ENCODE results near the gene PBX1. TPM values are rescaled to one million over a fixed set of nuclear protein-coding genes. Genes with fewer than 3 reads are reported as not detected.
A peak's percentile ranks its signal among the peaks of the same experiment; 100 is the strongest.

The PBX1 gene
- total and polyA plus RNA-seq, 2 experiments from 2014 or later, result 9.7 to 38.8 TPM

DNA sequence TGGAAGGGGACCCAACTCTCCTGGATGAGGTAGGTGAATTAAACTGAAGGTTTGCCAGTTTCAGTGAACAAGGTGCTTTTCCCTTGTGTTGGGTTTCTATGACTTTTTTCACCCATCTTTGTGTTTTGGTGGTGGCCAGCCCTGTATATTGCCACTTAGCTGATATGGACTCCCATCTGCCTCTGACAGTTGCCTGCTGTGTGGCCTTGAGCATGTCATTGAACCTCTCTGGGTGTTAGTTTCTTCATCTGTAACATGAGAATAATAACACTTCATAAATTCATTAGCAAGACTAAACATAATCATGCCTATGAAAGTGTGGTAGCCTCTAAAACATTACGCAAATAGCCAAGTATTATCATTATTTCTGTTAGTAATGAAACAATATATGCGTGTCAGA is 141.7 kb downstream of the PBX1 start:
- in situ Hi-C loops (cut with MboI), result no loop called here
- no peak for DNase-seq
- Histone ChIP-seq H3K27ac (no peak overlapping the region), H3K4me3 (no peak overlapping the region), H3K9ac (no peak overlapping the region), H4K20me1 (ENCODE audit: insufficient read depth) (no peaks in the 10 kb centered on the region), H3F3A (ENCODE audit: insufficient read depth) (peaks cover 14% of the 10 kb centered on the region; the same call in 1 of the 2 replicates), H3K79me2 (ENCODE audit: insufficient read depth) (peaks cover 74% of the 10 kb centered on the region), H3K4me2 (ENCODE audit: unreplicated experiment) (no peak overlapping the region), H3K9me2 (ENCODE audit: insufficient read depth) (peaks cover 1% of the 10 kb centered on the region; the same call in 1 of the 2 replicates), H3K9me3 (ENCODE audit: low read depth) (no peaks in the 10 kb centered on the region), H3K36me3 (ENCODE audit: low read depth) (no peaks in the 10 kb centered on the region), H2AFZ (no peak overlapping the region), H3K27me3 (replicated peaks; ENCODE audit: insufficient read depth) (no peaks in the 10 kb centered on the region), H3K4me1 (ENCODE audit: insufficient read depth) (peaks cover 33% of the 10 kb centered on the region)
- 98 to 99% methylated on average over 2 of the region's 2 CpGs for WGBS, 2 experiments (ENCODE audit: low coverage in 1 of 2, low lambda C conversion rate in 2 of 2, missing lambda C conversion rate in 2 of 2)
- TF ChIP-seq EZH2 (IDR thresholded peaks at IDR 0.05; ENCODE audit: insufficient read depth, poor library complexity, severe bottlenecking), result no peak
- no peak for TF ChIP-seq EZH2phosphoT487 (IDR thresholded peaks at IDR 0.05; ENCODE audit: insufficient read depth, low read depth)

DNA sequence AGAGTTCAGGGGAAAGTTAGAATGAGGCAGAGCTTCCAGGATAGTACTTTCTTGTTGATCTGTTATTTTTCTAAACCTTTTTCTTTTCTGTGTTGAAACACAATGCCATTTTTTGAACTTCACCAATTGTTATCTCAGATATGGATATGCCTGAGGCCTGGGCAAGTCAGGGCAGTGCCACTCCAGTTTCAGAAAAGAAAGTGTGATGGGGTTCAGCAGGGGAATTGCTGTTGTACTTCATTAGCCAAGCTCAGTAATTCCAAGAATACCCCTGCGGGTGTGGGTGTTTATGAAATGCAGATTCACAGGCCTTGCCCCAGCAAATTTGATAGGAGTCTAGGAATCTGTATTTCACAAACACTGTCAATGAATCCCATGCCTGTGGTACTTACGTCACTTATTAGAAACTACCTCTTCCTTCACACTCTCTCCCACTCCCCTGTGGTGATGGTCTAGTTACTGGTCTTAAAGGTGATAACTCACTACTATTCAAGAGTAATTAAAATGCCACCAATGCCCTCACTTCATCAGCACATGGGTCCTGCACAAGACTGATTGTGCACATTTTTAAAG is 142.3 kb downstream of the PBX1 start:
- in situ Hi-C loops (cut with MboI), result no loop called here
- Histone ChIP-seq H3K27ac (no peak overlapping the region), H3K4me3 (no peak overlapping the region), H3K9ac (no peak overlapping the region), H3F3A (ENCODE audit: insufficient read depth) (peaks cover 14% of the 10 kb centered on the region), H4K20me1 (ENCODE audit: insufficient read depth) (no peaks in the 10 kb centered on the region), H3K27me3 (replicated peaks; ENCODE audit: insufficient read depth) (no peaks in the 10 kb centered on the region), H3K4me2 (ENCODE audit: unreplicated experiment) (no peak overlapping the region), H3K4me1 (ENCODE audit: insufficient read depth) (peaks cover 33% of the 10 kb centered on the region), H3K36me3 (ENCODE audit: low read depth) (no peaks in the 10 kb centered on the region), H3K9me2 (ENCODE audit: insufficient read depth) (no peaks in the 10 kb centered on the region), H3K9me3 (ENCODE audit: low read depth) (no peaks in the 10 kb centered on the region), H3K79me2 (ENCODE audit: insufficient read depth) (peaks cover 80% of the 10 kb centered on the region), H2AFZ (no peak overlapping the region)
- DNase-seq, result no peak
- WGBS, 2 experiments (ENCODE audit: low coverage in 1 of 2, low lambda C conversion rate in 2 of 2, missing lambda C conversion rate in 2 of 2), result 91 to 100% methylated on average over 1 to 2 of the region's 2 CpGs
- TF ChIP-seq EZH2 (IDR thresholded peaks at IDR 0.05; ENCODE audit: insufficient read depth, poor library complexity, severe bottlenecking), result no peak
- TF ChIP-seq EZH2phosphoT487 (IDR thresholded peaks at IDR 0.05; ENCODE audit: insufficient read depth, low read depth), result no peak

DNA sequence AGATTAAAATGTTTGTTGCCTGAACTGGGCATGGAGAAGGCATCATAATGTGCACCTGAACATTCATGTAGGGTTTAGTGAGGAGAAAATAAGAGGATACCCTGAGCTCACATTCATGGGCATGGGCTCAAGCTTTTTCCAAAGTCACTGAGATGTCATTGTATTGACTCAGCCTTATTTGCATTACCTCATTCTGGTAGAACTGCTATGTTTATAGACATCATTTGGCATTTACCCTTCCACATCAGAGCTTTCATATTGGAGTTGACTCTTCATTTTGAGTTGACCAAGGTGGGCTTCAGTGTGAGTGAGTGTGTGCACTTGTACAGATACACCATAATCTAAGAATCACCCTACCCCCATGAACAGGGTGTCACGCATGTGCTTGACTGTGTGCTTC is 143.2 kb downstream of the PBX1 start:
- WGBS, 2 experiments (ENCODE audit: low coverage in 1 of 2, low lambda C conversion rate in 2 of 2, missing lambda C conversion rate in 2 of 2), result 100% methylated on average over 1 of the region's 1 CpG
- DNase-seq, result peak; percentile 75
- Histone ChIP-seq H3K27me3 (replicated peaks; ENCODE audit: insufficient read depth) (no peaks in the 10 kb centered on the region), H3K4me2 (ENCODE audit: unreplicated experiment) (peak overlapping the region; percentile 18), H3K36me3 (ENCODE audit: low read depth) (no peaks in the 10 kb centered on the region), H3K27ac (0 out of 2 replicates have a peak overlapping the region, but pooled peaks have one; percentile 3), H3K9me3 (ENCODE audit: low read depth) (no peaks in the 10 kb centered on the region), H2AFZ (no peak overlapping the region), H3K4me3 (no peak overlapping the region), H3K9ac (no peak overlapping the region), H4K20me1 (ENCODE audit: insufficient read depth) (no peaks in the 10 kb centered on the region), H3K79me2 (ENCODE audit: insufficient read depth) (peaks cover 84% of the 10 kb centered on the region), H3F3A (ENCODE audit: insufficient read depth) (peaks cover 16% of the 10 kb centered on the region), H3K9me2 (ENCODE audit: insufficient read depth) (no peaks in the 10 kb centered on the region), H3K4me1 (ENCODE audit: insufficient read depth) (peaks cover 37% of the 10 kb centered on the region)
- TF ChIP-seq EZH2phosphoT487 (IDR thresholded peaks at IDR 0.05; ENCODE audit: insufficient read depth, low read depth), result no peak
- no peak for TF ChIP-seq EZH2 (IDR thresholded peaks at IDR 0.05; ENCODE audit: insufficient read depth, poor library complexity, severe bottlenecking)
- in situ Hi-C loops (cut with MboI), result no loop called here

DNA sequence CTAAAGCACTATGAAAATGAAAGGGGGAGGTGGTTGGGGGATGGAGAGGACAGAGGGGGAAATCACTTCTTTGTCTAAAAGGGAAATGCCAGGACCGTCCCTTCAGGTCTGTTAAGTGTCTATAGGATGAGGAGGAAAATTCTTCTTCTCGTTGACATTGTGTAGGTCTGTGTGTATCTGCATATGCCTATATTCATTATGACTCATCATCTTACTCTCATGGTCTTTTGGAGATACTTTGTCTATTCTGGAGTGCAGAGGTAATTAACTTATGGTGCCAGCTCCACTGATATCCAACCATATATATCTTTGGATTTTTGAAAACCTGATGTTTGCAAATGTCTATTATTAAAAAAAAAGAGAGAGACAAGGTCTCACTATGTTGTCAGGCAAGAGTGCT is 143.7 kb downstream of the PBX1 start:
- Histone ChIP-seq H3K9ac (no peak overlapping the region), H3K9me3 (ENCODE audit: low read depth) (no peaks in the 10 kb centered on the region), H3K9me2 (ENCODE audit: insufficient read depth) (no peaks in the 10 kb centered on the region), H3K4me1 (ENCODE audit: insufficient read depth) (peaks cover 42% of the 10 kb centered on the region), H3K27ac (no peak overlapping the region), H3K79me2 (ENCODE audit: insufficient read depth) (peaks cover 81% of the 10 kb centered on the region), H3K27me3 (replicated peaks; ENCODE audit: insufficient read depth) (no peaks in the 10 kb centered on the region), H3K4me2 (ENCODE audit: unreplicated experiment) (peak overlapping the region; percentile 18), H3K4me3 (no peak overlapping the region), H3F3A (ENCODE audit: insufficient read depth) (peaks cover 21% of the 10 kb centered on the region), H2AFZ (no peak overlapping the region), H3K36me3 (ENCODE audit: low read depth) (no peaks in the 10 kb centered on the region), H4K20me1 (ENCODE audit: insufficient read depth) (no peaks in the 10 kb centered on the region)
- DNase-seq, result no peak
- in situ Hi-C loops (cut with MboI), result no loop called here
- 88 to 94% methylated on average over 2 of the region's 2 CpGs for WGBS, 2 experiments (ENCODE audit: low coverage in 1 of 2, low lambda C conversion rate in 2 of 2, missing lambda C conversion rate in 2 of 2)
- TF ChIP-seq EZH2 (IDR thresholded peaks at IDR 0.05; ENCODE audit: insufficient read depth, poor library complexity, severe bottlenecking) (no peak), EZH2phosphoT487 (IDR thresholded peaks at IDR 0.05; ENCODE audit: insufficient read depth, low read depth) (no peak)
